GM21723 (cell line): ENCODE measurements around the gene DAPK1.
"Not testable (repeated sequence)": the region's sequence is repeated elsewhere in the genome, so short reads cannot be mapped to it uniquely, and the experiment has no call there.

ENCODE experiments used
- ATAC-seq: cut with Tn5 transposase; IDR thresholded peaks from one replicate; pipeline ENCODE4 v1.9.1; 2021; ENCODE audit warnings: mild to moderate bottlenecking, moderate library complexity; ENCODE audit not compliant: unreplicated experiment

The DAPK1 gene

DNA sequence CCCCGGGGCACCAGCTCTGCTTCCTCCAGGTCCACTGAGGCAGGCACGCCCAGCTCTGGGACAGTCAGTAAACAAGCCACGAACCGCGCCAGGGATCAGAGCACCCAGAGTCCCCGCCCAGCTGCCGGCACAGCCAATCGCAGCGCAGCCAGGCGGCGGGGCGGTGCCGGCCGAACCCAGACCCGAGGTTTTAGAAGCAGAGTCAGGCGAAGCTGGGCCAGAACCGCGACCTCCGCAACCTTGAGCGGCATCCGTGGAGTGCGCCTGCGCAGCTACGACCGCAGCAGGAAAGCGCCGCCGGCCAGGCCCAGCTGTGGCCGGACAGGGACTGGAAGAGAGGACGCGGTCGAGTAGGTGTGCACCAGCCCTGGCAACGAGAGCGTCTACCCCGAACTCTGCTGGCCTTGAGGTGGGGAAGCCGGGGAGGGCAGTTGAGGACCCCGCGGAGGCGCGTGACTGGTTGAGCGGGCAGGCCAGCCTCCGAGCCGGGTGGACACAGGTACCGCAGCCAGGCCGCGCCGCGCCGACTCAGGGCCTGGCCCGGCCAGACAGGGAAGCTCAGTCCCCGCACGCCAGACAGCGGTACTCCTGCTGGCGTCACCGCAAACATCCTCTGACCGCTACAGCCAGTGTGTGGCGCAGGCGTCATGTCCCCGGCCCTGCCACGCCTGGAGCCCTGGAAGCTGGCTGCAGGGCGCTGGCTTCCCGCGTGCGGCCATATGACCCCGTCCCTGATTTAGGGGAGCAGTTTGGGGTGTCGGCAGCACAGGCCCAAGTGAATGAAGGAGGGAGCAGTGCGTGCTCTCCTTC lies 228.4 kb downstream of the DAPK1 start, which contains the start of gene CTSL:
Gene CTSL (plus strand): TSS at position 220 of the 810 bp plus-strand sequence. CDS start 1,485 bp downstream, outside the sequence.
- ATAC-seq: no peak

DNA sequence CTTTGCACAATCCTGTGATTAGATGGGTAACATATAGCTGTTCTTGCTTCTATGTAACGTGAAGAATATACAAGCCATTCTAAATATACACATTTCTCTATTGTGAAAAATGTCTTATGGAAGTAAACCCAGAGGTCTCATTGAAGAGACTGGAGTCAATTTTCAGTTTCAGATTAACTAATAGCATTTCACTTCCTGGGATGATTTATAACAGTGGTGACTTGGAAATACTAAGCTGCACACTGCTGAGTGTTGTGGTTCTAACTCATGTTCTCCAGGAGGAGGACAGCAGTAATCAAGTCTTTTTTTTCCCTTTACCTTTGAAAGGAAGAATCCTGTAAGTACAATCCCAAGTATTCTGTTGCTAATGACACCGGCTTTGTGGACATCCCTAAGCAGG lies 231.6 kb downstream of the DAPK1 start:
- no peak for ATAC-seq

DNA sequence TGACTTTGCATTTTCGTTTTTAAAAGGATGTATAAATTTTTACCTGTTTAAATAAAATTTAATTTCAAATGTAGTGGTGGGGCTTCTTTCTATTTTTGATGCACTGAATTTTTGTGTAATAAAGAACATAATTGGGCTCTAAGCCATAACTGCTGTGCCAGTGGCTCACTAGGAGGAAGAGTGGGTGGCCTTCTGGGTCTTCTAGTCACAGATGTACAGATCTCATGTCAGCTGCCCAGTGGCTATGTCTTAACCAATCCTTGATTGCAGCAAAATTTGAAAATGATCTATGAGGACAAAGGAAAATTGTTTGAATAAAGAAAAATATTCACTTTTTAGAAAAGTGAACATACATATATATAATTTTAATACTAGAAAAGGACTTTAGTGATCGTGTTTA lies 233.7 kb downstream of the DAPK1 start:
- ATAC-seq: no peak

DNA sequence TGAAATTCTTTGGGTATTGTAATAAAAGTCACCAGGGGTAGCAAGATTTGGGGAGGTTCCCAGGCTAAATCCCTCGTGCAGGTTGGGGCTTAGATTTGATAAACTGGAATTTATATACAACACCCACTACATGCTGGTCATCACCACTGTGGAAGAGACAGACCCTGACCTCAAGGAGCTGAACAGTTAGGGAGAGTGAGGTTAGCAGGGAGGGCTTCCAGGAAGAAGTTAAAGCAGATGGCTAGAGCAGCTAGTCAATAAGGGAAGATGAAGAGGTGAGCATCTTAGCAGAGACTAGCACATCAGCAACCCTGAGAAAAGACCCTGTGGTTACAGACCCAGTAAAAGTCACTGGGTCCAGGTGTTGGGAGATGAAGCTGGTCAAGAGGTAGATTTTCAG lies 234.7 kb downstream of the DAPK1 start:
- ATAC-seq: no peak

DNA sequence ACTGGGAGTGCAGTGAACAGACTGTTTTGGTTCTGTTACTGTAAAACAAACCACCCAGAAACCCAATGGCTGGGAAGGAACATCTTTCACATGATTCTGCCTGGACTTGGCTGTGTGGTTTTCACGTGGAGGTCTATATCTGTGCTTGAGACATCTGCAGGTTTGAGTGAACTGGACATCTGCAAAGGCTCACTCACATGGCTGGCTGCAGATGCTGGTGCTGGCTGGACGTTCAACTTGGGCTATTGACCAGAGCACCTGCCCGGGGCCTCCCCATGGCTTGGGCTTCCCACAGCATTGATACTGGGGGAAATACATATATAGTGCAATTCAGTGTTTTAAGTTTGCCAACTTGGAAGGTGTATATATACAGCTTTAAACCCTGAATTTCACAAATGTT lies 235.1 kb downstream of the DAPK1 start:
- no peak for ATAC-seq

DNA sequence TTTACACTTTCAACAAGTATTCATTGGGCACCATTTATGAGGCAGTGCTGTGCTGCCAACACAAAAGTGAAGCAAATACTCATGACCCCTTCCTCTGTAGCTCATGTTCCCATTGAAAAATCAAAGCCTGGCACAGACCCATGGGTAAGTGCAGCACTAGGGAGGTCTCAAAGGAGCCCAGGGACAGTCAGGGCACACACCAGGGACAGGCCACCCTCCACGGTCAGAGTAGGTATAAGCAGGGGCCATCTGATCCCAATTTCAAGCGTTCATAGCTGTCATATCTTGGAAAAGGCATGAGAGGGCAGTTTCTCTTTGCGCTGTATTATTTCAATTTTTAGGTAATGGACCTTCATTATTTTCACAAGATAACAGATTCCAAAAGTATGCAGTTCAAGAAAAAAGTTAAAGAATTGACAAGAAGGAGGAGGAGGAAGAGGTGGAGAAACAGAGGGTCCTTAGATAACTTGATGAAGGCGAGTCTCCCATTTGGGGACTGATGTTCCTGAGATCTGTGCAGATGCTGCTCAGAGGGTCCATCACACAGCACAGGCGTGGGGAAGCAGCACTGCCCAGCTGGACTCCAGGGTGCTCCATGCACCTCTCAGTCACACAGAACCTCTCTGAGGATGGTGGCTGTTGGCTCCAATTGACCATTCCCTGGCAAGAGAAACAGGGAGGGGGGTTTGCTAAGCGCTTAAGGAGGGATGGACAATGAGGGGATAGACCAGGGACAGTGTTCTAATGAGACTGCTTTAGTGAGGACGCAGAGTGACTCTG lies 235.8 kb downstream of the DAPK1 start:
- no peak for ATAC-seq

DNA sequence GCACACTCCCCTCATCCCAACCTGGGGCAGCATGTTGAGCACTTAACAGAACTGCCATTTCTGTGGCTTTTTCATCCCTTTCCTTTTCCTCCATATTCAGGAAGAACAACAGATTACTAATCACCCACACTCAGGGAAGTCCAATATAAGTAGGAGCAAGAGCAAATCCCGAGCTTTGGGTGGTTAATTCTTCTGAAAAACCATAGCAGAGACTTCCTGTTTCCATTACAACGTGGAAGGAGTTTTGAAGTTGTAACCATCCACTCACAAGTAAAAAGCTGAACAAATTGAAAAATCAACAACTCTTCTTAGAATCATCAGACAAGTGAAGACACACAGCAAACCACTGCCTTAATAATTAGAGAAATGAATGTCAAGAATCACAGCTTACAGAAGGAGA lies 236.4 kb downstream of the DAPK1 start:
- ATAC-seq: no peak

DNA sequence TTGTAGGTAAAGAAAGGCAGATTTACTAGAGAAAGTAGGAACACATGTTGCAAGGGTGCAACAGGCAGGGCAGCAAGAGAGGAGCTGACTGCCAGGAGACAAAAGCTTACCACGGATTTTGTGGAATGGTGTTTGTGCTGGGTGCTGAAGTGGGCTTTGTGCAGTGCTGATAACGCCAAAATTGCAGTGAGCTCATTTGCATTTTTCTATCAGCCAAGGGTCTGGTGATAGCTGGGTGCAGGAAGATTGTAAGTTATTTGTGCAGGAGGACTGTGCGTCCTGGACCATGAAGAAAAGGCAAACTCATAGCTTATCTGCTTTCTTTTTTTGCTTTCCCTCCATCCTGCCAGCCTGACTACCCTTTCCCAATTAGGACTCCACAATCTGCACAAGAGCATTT lies 241.9 kb downstream of the DAPK1 start:
- ATAC-seq: no peak

DNA sequence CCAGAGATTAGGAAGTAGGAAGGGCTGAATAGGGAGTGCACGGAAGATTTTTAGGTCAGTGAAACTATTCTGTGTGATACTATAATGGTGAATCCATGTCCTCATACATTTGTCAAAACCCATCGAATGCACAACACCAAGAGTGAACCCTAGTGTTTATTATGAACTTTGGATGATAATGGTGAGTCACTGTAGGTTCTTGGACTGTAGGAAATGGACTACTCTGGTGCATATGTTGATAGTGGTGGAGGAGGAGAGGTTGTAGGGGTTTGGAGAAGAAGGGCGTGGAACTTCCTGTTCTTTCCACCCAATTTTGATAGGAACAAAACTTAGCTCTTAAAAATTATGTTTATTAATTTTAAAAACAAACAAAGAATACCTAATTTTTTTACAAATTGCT lies 242.5 kb downstream of the DAPK1 start:
- no peak for ATAC-seq

DNA sequence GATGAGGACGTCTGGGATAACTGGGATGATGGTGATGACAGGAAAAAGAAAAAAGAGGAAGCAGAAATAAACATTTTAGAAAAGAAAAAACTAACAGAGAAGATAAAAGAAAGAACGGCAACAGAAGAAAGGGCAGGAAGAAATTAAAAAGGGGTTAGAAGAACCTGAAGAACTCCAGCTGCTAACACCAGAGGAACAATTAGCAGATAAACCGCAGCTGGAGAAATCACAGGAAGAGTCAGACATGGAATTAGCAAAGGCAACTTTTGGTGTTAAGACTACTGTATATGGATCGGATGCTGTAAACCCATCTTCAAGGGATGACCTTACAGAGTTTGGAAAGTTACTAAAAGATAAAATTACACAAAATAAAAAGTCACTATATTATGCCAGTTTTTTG lies 243.7 kb downstream of the DAPK1 start:
- no peak for ATAC-seq

DNA sequence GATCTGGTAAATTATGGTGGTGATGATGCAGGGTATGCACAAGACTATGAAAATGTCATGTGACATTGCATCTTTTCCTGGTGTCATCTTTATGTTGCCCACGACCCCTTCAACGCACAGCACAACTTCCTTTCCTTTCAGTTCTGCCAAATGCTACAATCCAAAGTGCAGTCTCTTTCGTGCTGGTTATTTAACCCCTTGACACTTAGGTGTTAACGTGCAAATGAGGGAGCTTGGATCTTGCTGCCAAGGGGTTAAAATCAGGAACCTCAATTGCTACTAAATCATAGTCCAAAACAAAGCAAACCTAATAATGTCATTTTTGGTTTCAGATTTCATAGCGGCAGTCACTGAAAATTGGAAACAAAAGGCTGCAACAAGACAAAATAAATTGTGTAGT lies 244.2 kb downstream of the DAPK1 start:
- no peak for ATAC-seq

DNA sequence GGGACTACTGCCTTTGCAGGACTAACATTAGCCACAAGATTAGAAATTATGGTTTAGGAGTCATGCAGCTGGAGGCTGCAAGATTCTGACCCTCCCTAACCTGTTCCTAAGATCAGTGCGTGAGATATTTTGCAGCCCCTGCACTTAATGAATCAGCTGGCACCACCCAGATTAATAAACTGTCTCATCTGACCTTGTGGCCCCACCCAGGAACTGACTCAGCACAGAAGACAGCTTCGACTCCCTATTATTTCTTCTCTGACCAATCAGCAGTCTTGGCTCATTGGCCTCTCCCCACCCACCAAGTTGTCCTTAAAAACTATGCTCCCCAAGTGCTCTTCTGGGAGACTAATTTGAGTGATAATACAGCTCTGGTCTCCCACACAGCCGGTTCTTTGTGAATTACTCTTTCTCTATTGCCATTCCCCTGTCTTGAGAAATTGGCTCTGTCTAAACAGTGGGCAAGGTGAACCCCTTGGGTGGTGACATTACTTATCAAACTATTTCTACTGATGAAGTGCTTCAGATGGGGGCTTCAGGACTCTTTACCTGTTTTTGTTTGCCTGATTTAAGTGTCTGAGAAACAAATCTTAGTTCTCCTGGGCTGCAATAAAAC lies 245.3 kb downstream of the DAPK1 start:
- no peak for ATAC-seq

DNA sequence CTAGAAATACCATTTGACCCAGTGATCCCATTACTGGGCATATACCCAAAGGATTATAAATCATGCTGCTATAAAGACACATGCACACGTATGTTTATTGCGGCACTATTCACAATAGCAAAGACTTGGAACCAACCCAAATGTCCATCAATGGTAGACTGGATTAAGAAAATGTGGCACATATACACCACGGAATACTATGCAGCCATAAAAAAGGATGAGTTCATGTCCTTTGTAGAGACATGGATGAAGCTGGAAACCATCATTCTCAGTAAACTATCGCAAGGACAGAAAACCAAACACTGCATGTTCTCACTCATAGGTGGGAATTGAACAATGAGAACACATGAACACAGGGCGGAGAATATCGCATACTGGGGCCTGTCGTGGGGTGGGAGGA lies 246.6 kb downstream of the DAPK1 start:
- ATAC-seq: not testable (repeated sequence)

DNA sequence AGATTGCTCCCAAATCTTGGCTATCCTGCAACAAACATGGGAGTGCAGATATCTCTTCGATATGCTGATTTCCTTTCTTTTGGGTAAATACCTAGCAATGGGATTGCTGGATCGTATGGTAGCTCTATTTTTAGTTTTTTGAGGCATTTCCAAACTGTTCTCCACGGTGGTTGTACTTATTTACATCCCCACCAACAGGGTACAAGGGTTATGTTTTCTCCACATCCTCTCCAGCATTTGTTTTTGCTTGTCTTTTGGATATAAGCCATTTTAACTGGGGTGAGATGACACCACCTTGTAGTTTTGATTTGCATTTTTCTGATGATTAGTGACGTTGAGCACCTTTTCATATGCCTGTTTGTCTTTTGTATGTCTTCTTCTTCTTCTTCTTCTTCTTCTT lies 248.5 kb downstream of the DAPK1 start:
- no peak for ATAC-seq

DNA sequence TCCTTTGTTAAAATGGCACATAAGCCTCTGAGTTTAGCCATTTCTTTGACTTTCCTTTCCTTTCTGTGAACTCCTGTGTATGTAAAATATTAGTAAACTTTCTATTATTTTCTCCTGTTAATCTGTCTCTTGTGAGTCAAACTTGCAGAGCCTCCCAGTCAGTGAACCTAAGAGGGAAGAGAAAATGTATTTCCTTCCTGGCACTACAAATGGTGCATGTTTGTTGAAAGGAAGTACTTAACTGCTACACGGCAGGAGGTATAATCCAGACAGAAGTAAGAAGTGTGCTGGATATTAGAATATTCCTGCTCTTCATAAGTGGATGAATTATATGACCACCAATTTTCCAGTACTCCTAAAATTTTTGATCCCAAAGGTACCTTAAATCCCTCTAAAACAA lies 251.2 kb downstream of the DAPK1 start:
- ATAC-seq: no peak

DNA sequence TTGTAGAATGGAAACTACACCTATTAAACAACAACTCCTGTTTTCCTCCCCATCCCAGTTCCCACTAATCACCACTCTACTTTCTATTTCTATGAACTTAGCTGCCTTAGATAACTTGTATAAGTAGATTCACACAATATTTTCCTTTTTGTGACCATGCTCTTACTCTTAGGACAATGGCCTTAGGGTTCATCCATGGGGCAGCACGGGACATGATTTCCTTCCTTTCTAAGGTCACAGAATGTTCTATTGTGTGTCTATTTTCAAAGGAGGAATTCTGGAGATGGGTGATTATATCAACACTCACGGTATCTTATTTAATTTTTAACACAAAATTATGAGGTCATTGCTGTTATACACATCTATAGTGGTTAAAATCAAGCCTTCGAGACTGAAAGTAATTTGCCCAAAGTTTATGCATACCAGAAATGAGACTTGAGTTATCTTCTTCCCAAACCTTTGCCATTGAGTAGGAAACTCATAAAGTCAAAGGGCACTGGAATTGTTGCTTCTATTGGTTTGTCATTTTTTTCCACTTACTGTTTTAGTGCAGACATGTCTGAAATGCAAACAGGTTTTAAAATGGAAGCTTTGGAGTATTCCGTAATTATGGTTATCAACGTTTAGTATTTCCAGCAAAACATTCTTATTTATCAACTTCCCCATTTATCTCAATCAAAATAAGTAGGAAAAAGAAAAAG lies 251.8 kb downstream of the DAPK1 start:
- ATAC-seq: no peak

DNA sequence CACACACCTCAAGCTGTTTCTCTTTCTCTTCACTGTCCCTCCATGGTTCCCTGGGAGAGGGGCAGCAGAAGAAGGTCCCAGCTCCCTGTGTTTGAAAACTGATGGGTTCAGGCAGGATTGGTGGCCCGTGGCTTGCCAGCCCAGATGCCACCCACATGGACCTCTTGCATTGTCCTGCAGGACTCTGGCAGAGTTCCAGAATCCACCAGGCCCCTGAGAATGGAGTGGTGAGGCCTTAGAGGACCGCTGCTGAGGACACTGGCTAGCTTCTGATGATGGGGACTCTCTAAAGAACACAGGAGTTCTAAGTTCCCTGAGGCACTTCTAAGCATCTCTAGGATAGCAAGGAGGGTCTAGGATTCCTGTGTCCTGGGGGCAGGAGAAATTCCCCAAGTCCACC lies 253.1 kb downstream of the DAPK1 start:
- ATAC-seq: no peak

DNA sequence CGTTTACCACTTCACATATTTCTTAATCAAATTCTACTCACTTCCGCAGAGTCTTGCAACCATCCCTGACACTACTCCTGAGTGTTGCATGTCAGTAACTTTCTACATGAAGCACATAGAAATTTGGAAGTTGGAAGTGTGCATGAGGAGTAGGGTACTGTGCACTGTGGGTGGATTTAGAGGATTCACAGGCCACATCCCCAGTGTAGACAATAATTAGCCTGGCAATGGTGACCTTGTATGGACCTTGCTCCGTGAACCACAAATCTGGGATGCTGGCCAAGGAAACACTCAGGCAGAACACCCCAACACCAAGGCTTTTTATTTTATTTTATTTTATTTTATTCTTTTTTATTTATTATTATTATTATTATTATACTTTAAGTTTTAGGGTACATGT lies 253.8 kb downstream of the DAPK1 start:
- ATAC-seq: no peak

DNA sequence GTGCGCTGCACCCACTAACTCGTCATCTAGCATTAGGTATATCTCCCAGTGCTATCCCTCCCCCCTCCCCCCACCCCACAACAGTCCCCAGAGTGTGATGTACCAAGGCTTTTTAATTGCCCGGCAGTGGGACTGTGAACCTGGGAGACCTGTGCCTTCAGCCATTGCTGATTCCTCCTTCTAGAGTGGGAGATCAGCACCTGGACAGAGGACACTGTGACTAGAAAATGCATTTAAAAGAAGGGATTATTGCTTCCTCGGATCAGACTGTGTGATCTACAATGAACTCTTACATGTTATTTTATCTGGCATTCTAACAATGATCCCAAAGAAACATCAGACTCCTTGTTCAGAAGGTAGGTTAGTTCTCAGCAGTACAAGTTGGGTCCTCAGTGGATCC lies 254.2 kb downstream of the DAPK1 start:
- ATAC-seq: no peak

DNA sequence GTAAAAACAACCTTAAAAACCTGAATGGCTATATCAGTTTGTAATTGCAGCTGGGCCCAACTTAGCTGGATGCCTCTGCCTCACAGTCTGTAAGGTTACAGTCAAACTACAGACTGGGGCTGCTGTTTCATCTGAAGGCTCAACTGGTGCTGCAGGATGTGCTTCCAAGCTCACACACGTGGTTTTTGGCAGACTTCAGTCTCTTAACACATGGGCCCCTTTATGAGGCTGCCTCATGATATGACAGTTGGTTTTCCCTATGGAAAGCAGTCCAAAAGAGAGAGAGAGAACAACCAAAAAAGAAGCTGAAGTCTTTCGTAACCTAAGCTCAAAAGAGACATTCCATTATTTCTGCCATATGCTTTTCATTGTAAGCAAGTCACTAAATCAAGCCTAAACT lies 255.6 kb downstream of the DAPK1 start:
- ATAC-seq: no peak
